HG03196 (cell line): ENCODE data around the gene SLC25A51.
"Not testable (repeated sequence)": the region's sequence is repeated elsewhere in the genome, so short reads cannot be mapped to it uniquely, and the experiment has no call there.

Source experiments
- ATAC-seq: cut with Tn5 transposase; IDR thresholded peaks from one replicate; pipeline ENCODE4 v1.9.1; 2021; ENCODE audit not compliant: unreplicated experiment

SLC25A51 gene

GRCh38 chr9:37905776-37906175 lies 1.8 kb upstream of the SLC25A51 start:
- no peak for ATAC-seq

- no peak for ATAC-seq
Observed at GRCh38 chr9:37905131-37905505, 1.2 kb upstream of the SLC25A51 start.

DNA sequence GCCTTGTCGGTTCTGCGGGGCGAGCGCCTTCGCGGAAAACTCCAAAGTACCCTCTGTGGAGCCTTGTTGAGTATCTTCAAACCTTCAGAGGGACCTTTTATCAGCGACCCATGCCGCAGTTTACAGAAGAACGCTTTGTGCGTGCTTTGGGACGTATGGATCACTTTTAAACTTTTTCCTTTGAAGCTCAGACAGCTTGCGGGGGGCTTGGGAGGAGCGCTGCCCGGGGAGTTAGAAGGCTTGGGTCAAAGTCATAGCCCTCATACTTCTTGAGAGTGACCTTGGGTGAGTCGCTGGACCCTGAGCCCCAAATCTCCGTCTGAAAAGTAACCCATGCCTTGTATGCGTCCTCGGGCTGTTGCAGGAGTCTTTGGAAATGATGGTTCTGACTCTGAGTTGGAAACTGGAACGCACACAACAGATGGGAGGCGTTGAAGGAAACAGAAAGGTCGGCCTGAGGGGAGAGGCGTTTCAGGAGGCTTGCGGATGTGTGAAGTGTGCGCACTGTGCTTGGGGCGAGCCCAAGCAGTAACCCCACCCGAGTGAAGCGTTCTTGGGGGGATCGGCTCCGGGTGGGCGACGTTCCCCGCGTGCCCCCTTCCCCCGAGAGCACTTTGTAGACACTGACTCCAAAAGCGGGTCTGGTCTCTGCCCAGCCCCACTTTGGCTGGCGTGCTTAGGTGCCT lies 661 bp upstream of the SLC25A51 start:
- ATAC-seq, result no peak

- ATAC-seq, result peak; percentile 11
Observed at GRCh38 chr9:37902796-37903646, 906 bp downstream of the SLC25A51 start.

DNA sequence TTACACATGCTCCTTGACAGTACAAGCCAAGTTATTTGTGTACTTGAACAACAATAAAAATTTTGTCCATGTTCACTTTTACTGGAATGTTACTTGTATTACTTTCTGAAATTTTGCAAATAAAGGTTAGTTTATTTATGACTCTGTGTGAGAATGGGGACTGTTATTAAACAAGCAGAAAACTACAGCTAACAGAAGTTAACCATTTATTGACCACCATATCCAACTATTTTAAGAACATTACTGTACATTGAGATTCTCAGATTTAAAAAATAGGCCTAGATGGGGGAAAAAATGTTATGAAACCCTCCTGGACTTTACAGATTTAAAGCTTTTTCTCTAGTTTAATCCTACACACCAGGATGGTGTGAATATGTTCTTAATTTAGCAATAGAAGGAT lies 1.8 kb downstream of the SLC25A51 start:
- ATAC-seq, result no peak

- ATAC-seq, result no peak
Observed at GRCh38 chr9:37899041-37899440, 4.9 kb downstream of the SLC25A51 start.

DNA sequence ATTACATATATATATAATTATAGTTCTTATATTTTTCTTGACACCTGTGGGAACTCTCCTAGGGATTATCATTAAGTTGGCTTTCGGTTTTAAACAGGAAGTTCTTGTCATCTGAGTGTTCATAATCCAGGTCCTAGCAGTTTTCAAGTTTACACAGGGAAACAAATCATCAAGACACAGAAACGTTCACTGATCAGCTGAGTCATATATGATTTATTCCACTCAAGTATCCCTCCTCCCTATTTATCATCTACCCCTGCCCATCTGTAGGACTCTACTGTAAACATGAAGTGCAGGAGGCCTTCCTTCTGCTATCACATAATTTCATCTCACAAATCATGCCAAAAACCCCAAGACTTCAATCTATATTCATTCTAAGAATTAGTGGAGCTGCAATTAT lies 6.3 kb downstream of the SLC25A51 start:
- no peak for ATAC-seq

- ATAC-seq, result no peak
Observed at GRCh38 chr9:37892063-37892462, 11.9 kb downstream of the SLC25A51 start.

GRCh38 chr9:37891042-37891441 lies 12.9 kb downstream of the SLC25A51 start:
- ATAC-seq, result not testable (repeated sequence)

DNA sequence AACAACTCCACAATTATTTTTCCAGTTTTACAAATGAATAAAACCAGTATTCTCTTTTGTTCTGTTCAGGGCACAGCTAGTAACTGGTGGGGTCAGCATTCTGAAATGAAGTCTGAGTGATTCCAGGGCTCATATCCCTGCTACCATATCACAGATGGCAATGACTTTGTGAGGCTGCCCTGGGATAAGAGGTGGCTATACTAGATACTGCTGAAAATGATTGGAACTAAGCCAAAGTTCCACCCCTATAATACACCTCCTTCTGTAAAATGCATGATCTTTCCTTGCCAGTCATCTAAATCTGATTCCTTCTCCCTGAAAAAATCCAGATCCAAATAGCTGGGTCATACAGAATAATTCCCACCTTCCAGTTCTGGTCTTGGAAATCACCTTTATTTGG lies 14.4 kb downstream of the SLC25A51 start:
- no peak for ATAC-seq

GRCh38 chr9:37887977-37888583 lies 15.8 kb downstream of the SLC25A51 start:
- not testable (repeated sequence) for ATAC-seq

GRCh38 chr9:37880916-37881479 lies 22.9 kb downstream of the SLC25A51 start:
- ATAC-seq, result no peak

GRCh38 chr9:37876376-37876775 lies 27.6 kb downstream of the SLC25A51 start:
- ATAC-seq, result no peak

DNA sequence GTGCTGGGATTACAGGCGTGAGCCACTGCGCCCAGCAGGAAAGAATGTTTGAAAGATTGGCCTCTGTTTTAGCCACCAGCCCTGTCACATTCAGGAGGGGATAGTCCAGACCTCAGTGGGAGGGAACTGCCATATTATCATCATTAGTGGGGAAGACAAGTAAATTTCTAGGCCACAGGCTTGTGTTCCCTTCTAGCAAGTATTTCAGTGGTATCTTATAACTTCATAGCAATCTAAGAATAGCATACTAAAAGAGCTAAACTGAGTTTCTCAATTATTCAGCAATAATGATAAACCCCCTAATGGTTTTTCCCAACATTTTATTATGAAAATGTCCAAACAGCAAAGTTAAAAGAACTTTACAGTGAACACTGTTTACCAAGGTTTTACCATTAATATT lies 30.0 kb downstream of the SLC25A51 start:
- ATAC-seq, result no peak

GRCh38 chr9:37870799-37871176 lies 33.1 kb downstream of the SLC25A51 start:
- ATAC-seq, result no peak

DNA sequence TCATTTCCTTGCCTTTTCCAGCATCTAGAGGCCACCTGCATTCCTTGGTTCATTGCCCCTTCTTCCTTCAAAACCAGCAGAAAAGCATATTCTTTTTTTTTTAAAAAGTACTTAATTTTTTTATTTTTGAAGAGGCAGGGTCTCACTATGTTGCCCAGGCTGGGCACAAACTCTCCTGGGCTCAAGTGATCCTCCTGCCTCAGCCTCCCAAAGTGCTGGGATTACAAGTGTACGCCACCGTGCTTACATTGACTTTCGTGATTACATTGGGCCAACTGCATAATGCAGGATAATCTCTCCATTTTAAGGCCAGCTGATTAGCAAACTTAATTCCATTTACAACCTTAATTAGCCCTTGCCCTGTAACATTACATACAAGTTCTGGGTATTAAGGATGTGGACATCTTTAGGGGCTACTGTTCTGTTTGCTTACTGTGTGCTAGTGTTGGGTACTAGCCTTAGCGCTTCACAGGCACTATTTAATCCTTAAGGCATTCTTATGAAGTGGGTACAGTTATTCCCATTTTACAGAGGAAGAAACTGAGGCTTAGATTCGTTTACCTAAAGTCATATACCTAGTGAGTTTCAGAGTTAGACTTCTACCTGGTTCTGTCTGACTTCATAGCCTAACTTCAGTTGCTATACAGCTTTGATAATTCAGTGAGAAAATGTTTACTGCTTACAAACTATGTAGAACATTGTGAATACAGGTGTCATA lies 33.7 kb downstream of the SLC25A51 start:
- no peak for ATAC-seq

- ATAC-seq, result no peak
Observed at GRCh38 chr9:37862530-37862929, 41.4 kb downstream of the SLC25A51 start.

- no peak for ATAC-seq
Observed at GRCh38 chr9:37859043-37859442, 44.9 kb downstream of the SLC25A51 start.

GRCh38 chr9:37856551-37856950 lies 47.4 kb downstream of the SLC25A51 start:
- no peak for ATAC-seq

DNA sequence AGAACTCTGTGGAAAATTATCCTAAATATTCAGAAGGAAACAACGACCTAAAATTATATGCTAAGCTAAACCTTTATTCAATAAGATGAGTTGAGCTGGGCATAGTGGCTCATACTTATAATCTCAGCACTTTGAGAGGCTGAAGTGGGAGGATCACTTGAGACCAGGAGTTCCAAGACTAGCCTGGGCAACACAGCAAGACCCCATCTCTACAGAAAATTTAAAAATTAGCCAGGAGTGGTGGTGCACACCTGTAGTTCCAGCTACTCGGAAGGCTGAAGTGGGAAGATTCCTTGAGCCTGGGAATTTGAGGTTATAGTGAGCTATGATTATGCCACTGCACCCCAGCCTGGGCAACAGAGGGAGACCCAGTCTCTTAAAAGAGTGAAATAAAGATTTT lies 51.7 kb downstream of the SLC25A51 start:
- no peak for ATAC-seq

- ATAC-seq, result no peak
Observed at GRCh38 chr9:37840560-37841194, 63.2 kb downstream of the SLC25A51 start.
